ENCODE results near the gene CDH20. TPM values are rescaled to one million over a fixed set of nuclear protein-coding genes. Genes with fewer than 3 reads are reported as not detected.

The CDH20 gene
- total RNA-seq, 1 experiment from 2014 or later: not detected

DNA sequence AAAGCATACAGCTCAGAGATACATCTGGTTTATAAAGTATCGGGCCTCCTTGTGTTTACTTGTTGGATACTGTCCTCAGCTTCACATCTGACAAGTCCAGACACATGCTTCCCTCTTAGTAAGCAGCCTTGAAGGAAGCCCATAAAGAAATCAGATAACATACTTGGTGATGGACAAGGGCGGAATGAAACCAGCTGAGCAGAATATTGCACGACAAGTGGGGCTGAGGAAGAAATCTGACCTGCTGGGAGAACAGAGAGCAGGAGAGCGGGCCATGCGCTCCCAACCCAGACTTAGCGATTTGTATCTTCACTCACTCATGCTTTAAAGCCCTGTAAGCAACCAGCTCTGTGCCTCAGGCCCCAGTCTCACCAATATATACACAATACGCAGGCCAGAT, 208.4 kb downstream of the CDH20 start:
- no peaks in the 10 kb centered on the region for H3K36me3 ChIP-seq
- no peak overlapping the region for H3K4me3 ChIP-seq
- H3K4me1 ChIP-seq (replicated peaks): peaks cover 4% of the 10 kb centered on the region
- no peaks in the 10 kb centered on the region for H3K9me3 ChIP-seq (replicated peaks)
- H3K27ac ChIP-seq: no peak overlapping the region
- H3K27me3 ChIP-seq (replicated peaks): no peaks in the 10 kb centered on the region
- no peak for DNase-seq (ENCODE audit: low read depth in 1 of 2, low spot score in 2 of 2)

DNA sequence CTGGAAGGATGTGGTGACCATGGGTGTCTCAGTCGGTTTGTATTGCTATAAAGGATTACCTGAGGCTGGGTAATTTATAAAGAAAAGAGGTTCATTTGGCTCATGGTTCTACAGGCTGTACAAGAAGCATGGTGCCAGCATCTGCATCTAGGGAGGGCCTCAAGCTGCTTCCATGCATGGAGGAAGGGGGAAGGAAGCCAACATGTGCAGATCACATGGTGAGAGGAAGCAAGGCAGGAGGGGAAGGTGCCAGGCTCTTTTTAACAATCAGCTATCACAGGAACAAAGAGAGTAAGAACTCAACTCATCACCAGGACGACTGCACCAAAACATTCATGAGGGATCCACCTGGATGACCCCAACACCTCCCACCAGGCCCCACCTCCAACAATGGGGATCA, 209.4 kb downstream of the CDH20 start:
- DNase-seq (ENCODE audit: low read depth in 1 of 2, low spot score in 2 of 2): no peak
- Histone ChIP-seq H3K4me3 (no peak overlapping the region), H3K36me3 (no peaks in the 10 kb centered on the region), H3K27ac (no peak overlapping the region), H3K4me1 (replicated peaks) (peaks cover 9% of the 10 kb centered on the region), H3K27me3 (replicated peaks) (no peaks in the 10 kb centered on the region), H3K9me3 (replicated peaks) (no peaks in the 10 kb centered on the region)

DNA sequence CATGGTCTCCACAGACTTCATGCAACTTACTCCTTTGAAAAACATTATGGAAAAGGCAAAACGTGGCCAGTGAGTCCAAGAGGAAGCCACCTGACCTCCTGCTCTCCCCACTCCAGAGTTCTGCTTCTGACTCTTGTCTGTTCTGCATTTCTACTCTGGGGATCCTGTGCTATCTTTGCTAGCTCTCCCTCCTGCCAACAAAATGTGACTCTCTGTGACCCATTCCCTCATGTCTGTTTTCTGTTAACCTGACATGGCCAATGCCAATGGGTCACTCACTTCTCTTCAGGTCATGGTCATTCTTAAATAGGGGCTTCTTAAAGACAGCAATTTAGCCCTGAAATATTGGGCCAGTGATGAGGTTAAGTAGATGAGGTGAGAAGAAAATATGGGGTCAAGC, 210.3 kb downstream of the CDH20 start:
- no peaks in the 10 kb centered on the region for H3K9me3 ChIP-seq (replicated peaks)

DNA sequence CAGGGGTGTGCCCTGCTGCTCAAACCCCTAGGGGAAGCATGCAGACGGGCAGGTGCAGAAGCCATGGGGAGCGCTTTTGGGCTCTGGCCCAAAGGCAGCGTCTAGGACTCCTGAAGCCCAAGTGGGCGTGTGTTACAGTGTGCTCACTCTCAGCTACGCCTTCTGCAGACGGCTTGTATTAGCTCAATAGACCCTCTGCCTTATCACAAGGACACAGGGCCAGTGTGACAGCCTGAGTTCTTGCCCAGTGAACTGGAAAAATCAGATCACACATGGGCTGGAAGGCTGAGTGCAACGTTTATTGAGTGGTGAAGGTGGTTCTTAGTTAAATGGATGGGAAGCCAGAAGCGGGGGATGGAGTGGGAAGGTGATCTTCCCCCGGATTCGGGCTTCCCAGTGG, 210.9 kb downstream of the CDH20 start:
- Histone ChIP-seq H3K4me3 (no peak overlapping the region), H3K9me3 (replicated peaks) (no peaks in the 10 kb centered on the region), H3K27ac (no peak overlapping the region), H3K4me1 (replicated peaks) (peaks cover 12% of the 10 kb centered on the region), H3K27me3 (replicated peaks) (no peaks in the 10 kb centered on the region), H3K36me3 (no peaks in the 10 kb centered on the region)
- DNase-seq (ENCODE audit: low read depth in 1 of 2, low spot score in 2 of 2): no peak

More for the DNA sequence above, 210.3 kb downstream of the CDH20 start:
- no peaks in the 10 kb centered on the region for H3K27me3 ChIP-seq (replicated peaks)
- H3K4me3 ChIP-seq: no peak overlapping the region
- no peak for DNase-seq (ENCODE audit: low read depth in 1 of 2, low spot score in 2 of 2)
- peaks cover 9% of the 10 kb centered on the region for H3K4me1 ChIP-seq (replicated peaks)
- no peak overlapping the region for H3K27ac ChIP-seq
- no peaks in the 10 kb centered on the region for H3K36me3 ChIP-seq

DNA sequence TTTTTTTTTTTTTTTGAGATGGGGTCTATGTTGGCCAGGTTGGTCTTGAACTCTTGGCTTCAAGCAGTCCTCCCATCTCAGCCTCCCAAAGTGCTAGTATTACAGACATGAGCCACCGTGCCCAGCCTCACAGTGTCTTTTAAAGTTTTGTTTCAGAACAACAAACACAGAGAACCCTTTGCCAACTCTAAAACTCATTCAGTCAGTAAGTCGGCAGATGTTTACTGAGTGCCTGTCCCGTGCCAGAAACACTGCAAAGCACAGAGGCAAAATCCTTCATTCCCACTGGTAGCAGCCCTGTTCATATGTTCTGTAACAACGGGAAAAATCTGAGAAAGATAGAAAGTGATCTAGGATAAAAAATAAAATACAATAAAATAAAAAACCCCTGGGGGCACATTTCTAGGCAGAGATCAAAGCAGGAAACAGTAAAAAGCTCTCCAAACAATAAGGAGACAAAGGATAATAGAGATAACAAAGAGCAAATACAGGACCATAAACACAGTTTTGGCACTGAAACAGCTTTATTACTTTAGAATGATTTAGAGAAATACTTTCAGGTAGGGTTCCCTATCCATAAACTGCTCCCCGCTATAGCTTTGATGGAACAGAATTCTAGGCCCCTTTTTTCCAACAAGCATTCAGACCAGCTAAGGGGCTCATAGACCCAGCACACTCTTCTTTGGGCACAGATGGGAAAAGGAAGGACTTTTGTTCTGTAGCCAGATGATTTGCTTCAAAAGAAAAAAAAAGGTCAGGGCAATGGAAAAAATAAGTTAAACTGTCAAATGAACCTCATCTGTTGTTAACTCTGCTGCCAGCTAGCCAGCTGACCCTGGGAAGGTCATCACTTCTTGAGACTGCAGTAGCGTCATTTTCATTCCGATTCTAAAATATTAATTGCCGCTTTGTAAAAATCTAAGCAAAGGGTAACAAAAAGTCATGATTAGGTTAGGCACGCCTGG, 212.3 kb downstream of the CDH20 start:
- H3K4me3 ChIP-seq: no peak overlapping the region
- H3K9me3 ChIP-seq (replicated peaks): no peaks in the 10 kb centered on the region
- H3K27me3 ChIP-seq (replicated peaks): no peaks in the 10 kb centered on the region
- H3K36me3 ChIP-seq: no peaks in the 10 kb centered on the region
- H3K27ac ChIP-seq: no peak overlapping the region
- peaks cover 21% of the 10 kb centered on the region for H3K4me1 ChIP-seq (replicated peaks)
- no peak for DNase-seq (ENCODE audit: low read depth in 1 of 2, low spot score in 2 of 2)

DNA sequence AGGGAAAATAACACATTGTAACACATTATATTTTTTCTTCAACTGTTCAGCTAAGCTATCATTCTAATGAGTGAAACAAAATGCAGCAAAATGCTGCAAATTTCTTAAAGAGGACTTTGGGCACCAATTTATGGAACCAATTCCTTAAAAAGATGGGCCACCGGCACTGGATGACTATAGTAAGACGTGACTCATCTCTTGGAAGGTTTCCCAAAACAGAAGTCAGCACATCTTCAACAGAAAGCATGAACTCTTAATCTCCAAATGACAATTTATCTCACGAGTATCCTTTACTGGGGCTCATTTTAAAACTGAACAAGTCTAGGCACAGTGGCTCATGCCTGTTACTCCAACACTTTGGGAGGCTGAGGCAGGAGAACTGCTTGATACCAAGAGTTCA, 213.4 kb downstream of the CDH20 start:
- peaks cover 31% of the 10 kb centered on the region for H3K4me1 ChIP-seq (replicated peaks)
- H3K27me3 ChIP-seq (replicated peaks): no peaks in the 10 kb centered on the region
- H3K9me3 ChIP-seq (replicated peaks): no peaks in the 10 kb centered on the region
- DNase-seq (ENCODE audit: low read depth in 1 of 2, low spot score in 2 of 2): peak in 1 of 2 experiments; percentile 53
- H3K36me3 ChIP-seq: no peaks in the 10 kb centered on the region
- H3K4me3 ChIP-seq: no peak overlapping the region
- no peak overlapping the region for H3K27ac ChIP-seq

DNA sequence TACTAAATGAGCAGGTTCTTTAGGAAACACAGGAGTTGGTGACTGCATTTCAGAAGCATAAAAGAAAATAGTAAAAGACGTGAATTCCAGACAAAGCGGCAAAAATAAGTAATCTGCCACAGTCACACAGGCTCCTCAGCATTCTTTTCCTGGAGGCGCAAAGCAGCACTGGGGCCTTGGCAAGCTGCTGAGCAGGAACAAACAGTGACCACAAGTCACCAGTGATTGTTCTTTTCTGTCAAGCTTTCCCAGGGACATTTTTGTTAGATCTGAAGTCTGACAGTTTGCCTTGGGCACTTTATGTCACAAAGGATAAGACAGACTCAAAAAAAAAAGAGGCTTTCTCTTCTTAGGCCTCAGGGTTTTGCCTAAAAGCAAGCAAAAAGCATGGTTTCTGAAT, 216.2 kb downstream of the CDH20 start:
- peaks cover 38% of the 10 kb centered on the region for H3K4me1 ChIP-seq (replicated peaks)
- H3K4me3 ChIP-seq: no peak overlapping the region
- H3K27ac ChIP-seq: no peak overlapping the region
- peak in 1 of 2 experiments; percentile 35 for DNase-seq (ENCODE audit: low read depth in 1 of 2, low spot score in 2 of 2)
- H3K36me3 ChIP-seq: no peaks in the 10 kb centered on the region
- no peaks in the 10 kb centered on the region for H3K27me3 ChIP-seq (replicated peaks)
- no peaks in the 10 kb centered on the region for H3K9me3 ChIP-seq (replicated peaks)

DNA sequence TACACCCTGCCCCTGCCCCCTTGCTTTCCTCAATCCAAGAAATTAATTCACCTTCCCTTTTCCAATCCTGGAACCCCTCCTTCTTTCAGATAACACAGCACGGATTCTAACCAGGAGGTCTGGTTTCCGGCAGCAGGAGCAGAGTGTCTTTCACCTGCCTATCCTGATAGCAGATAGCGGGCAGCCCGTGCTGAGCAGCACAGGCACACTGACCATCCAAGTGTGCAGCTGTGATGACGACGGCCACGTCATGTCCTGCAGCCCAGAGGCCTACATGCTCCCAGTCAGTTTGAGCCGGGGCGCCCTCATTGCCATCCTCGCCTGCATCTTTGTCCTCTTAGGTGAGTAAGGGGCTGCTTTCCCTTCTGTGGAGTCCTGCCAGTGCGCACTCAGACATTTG, 216.7 kb downstream of the CDH20 start:
- no peak overlapping the region for H3K27ac ChIP-seq
- no peak for DNase-seq (ENCODE audit: low read depth in 1 of 2, low spot score in 2 of 2)
- no peaks in the 10 kb centered on the region for H3K27me3 ChIP-seq (replicated peaks)
- no peaks in the 10 kb centered on the region for H3K36me3 ChIP-seq
- no peak overlapping the region for H3K4me3 ChIP-seq
- peaks cover 43% of the 10 kb centered on the region for H3K4me1 ChIP-seq (replicated peaks)
- no peaks in the 10 kb centered on the region for H3K9me3 ChIP-seq (replicated peaks)

DNA sequence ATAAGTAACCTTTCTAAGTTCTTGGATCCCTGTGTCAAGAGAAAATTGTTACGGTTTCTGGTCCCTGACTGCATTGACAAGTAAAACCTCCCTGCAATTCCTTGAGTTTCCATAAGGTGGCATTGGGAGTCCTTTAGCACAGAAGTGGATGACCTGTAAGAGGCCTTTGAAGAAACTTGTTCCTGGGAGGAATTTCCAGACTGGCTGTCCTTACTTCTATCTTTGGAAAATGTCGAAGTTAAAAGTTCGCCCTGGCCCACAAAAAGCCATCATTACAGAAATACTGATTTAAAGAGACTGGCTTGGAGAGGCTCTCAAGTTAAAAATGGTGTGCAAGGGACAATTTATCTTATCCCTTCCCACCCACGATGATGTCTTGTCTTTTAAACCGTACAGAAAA, 218.4 kb downstream of the CDH20 start:
- no peaks in the 10 kb centered on the region for H3K9me3 ChIP-seq (replicated peaks)
- H3K27me3 ChIP-seq (replicated peaks): no peaks in the 10 kb centered on the region
- no peaks in the 10 kb centered on the region for H3K36me3 ChIP-seq
- peak; percentile 65 to 86 for DNase-seq (ENCODE audit: low read depth in 1 of 2, low spot score in 2 of 2)
- H3K4me3 ChIP-seq: no peak overlapping the region
- H3K4me1 ChIP-seq (replicated peaks): peaks cover 40% of the 10 kb centered on the region
- H3K27ac ChIP-seq: no peak overlapping the region

DNA sequence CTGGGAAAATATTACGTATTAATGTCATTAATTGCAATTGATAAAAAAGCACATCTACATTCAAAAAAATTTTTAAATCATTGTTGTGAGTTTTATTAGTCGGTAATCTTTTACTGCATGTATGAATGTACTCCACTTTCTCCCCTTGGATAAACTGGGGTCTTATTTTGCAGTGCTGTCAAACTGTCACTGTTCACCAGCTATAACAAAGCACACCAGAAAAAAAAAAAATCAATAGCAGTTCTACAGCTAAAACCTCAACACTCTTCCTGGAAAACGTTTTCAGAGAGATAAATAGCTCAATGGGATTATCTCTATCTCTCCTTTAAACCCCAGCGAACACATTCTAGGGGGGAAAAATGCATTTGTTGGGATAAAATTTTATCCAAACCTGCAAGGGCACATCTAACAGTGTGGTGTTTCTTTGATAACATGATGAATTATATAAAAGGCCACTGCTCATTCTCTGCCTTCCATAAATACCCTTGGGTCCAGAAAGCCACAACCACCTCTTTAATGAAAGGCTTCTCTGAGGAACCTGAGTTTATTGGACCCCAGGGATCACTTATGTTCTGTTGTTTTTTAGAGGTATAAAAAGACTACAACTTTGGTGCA, 219.9 kb downstream of the CDH20 start:
- peaks cover 34% of the 10 kb centered on the region for H3K4me1 ChIP-seq (replicated peaks)
- H3K9me3 ChIP-seq (replicated peaks): no peaks in the 10 kb centered on the region
- no peak overlapping the region for H3K4me3 ChIP-seq
- no peak for DNase-seq (ENCODE audit: low read depth in 1 of 2, low spot score in 2 of 2)
- no peaks in the 10 kb centered on the region for H3K36me3 ChIP-seq
- H3K27me3 ChIP-seq (replicated peaks): no peaks in the 10 kb centered on the region
- H3K27ac ChIP-seq: no peak overlapping the region

DNA sequence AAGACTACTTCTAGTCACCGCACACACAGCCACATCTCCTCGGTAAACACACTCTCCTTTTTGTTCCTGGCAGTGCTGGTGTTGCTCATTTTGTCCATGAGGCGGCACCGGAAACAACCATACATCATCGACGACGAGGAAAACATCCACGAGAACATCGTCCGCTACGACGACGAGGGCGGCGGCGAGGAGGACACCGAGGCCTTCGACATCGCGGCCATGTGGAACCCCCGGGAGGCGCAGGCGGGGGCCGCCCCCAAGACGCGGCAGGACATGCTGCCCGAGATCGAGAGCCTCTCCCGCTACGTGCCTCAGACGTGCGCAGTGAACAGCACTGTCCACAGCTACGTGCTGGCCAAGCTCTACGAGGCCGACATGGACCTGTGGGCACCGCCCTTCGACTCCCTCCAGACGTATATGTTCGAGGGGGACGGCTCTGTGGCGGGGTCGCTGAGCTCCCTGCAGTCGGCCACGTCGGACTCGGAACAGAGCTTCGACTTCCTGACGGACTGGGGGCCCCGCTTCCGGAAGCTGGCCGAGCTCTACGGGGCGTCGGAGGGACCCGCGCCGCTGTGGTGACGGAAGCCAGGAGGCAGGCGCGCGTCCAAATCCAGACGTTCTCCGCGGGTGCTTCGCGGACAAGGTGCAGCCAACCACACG, 221.0 kb downstream of the CDH20 start:
- Histone ChIP-seq H3K27ac (no peak overlapping the region), H3K9me3 (replicated peaks) (no peaks in the 10 kb centered on the region), H3K36me3 (no peaks in the 10 kb centered on the region), H3K4me3 (no peak overlapping the region), H3K4me1 (replicated peaks) (peaks cover 31% of the 10 kb centered on the region), H3K27me3 (replicated peaks) (no peaks in the 10 kb centered on the region)
- no peak for DNase-seq (ENCODE audit: low read depth in 1 of 2, low spot score in 2 of 2)

DNA sequence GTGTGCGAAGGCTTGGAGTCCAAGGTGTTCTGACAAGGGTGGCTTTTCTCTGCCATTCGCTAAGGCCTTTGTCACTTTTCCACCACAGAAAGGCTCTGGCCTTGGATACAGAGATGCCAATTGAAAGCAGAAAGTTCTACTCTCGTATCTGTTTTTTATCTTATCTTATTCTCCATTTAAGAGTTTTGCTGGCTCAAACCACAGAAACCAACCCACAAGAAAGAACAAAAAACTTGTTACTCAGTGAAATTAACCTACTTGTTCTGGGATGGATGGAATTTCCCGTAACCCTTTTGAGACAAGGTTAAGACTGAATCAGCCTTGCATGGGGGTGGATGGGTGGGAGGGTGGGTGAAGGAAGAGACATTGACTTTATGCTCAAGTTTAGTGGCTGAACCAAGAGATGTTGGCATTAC, 221.7 kb downstream of the CDH20 start:
- no peak for DNase-seq (ENCODE audit: low read depth in 1 of 2, low spot score in 2 of 2)
- no peak overlapping the region for H3K4me3 ChIP-seq
- H3K36me3 ChIP-seq: no peaks in the 10 kb centered on the region
- peaks cover 24% of the 10 kb centered on the region for H3K4me1 ChIP-seq (replicated peaks)
- no peak overlapping the region for H3K27ac ChIP-seq
- no peaks in the 10 kb centered on the region for H3K9me3 ChIP-seq (replicated peaks)
- no peaks in the 10 kb centered on the region for H3K27me3 ChIP-seq (replicated peaks)

DNA sequence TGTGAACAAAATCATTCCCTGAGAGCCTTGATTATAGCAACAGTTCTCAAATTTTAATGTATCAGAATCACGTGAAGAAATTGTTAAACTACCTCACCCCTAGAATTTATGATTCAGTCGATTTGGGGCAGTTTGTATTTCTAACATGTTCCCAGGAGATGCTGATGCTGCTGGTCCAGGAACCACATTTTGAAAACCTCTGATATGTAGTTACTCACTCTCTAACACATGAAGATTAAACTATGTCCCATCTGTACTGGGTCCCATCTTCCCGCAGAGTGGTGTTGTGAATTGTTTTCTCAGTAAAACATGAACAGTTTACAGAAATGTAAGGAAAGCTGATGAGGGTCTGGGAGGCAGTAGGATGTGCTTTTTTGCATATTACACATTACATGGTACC, 223.1 kb downstream of the CDH20 start:
- no peak for DNase-seq (ENCODE audit: low read depth in 1 of 2, low spot score in 2 of 2)
- no peak overlapping the region for H3K27ac ChIP-seq
- H3K4me1 ChIP-seq (replicated peaks): peaks cover 14% of the 10 kb centered on the region

DNA sequence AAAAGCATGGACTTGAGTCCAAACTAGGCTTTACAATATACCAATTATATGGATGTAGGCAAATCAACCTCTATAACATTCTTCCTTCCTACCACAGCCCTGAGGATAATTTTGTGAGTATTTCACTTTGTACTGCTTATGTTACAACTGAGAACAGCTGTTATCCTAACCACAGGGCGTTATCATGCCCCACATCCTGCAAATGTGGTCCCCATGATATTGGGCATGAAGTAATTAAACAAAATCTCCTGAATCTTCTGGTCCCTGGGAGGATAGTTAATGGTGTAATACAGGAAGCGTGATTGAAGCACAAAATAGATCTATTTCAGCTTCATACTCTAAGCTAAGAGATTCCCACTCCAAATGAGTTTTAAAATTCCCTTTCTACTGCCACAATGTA, 223.6 kb downstream of the CDH20 start:
- DNase-seq (ENCODE audit: low read depth in 1 of 2, low spot score in 2 of 2): no peak
- H3K27ac ChIP-seq: no peak overlapping the region
- no peaks in the 10 kb centered on the region for H3K36me3 ChIP-seq
- H3K27me3 ChIP-seq (replicated peaks): no peaks in the 10 kb centered on the region
- H3K4me1 ChIP-seq (replicated peaks): peaks cover 9% of the 10 kb centered on the region
- H3K9me3 ChIP-seq (replicated peaks): no peaks in the 10 kb centered on the region
- no peak overlapping the region for H3K4me3 ChIP-seq

More for the DNA sequence above, 223.1 kb downstream of the CDH20 start:
- no peaks in the 10 kb centered on the region for H3K36me3 ChIP-seq
- H3K9me3 ChIP-seq (replicated peaks): no peaks in the 10 kb centered on the region
- H3K4me3 ChIP-seq: no peak overlapping the region
- no peaks in the 10 kb centered on the region for H3K27me3 ChIP-seq (replicated peaks)
